HepG2 (cell line): ENCODE measurements around the gene C6orf62. TPM values are rescaled to one million over a fixed set of nuclear protein-coding genes. Genes with fewer than 3 reads are reported as not detected.
"Not testable (repeated sequence)": the region's sequence is repeated elsewhere in the genome, so short reads cannot be mapped to it uniquely, and the experiment has no call there.

ENCODE experiments used
- ATAC-seq: fragments of 200-7000 bp; cut with Tn5 transposase; 3 replicates; pipeline ENCODE4 v1.9.1; 2020; ENCODE audit warnings: mild to moderate bottlenecking, moderate library complexity
- BruUV-seq: library from RNA; stranded (reverse); fragments of 400-500 nt; replicated peaks from 2 replicates; lab custom pipeline; 2021; lab: Mats Ljungman, UMichigan
- CTCF ChIA-PET: fragments of 300-600 bp; formaldehyde crosslinking; extraction: SDS; loops from one replicate; lab custom pipeline; 2021; ENCODE audit warnings: low total read pairs, inconsistent platforms, low intra/inter-chr PET ratio; lab: Yijun Ruan, JAX
- POLR2A ChIA-PET: fragments of 350-600 bp; sonication (Branson Sonifier 250); formaldehyde crosslinking; loops from one replicate; lab custom pipeline; 2020; ENCODE audit warnings: antibody characterized with exemption, inconsistent platforms; lab: Yijun Ruan, JAX
- DNase-seq: peaks from one replicate; pipeline ENCODE4 v3.0.0-alpha.2; 2015; ENCODE audit warnings: low spot score
- FAIRE-seq: peaks from 3 replicates; lab custom pipeline; 2011; peaks lifted over from hg19 to GRCh38; lab: Jason Lieb, UNC
- H2AFZ ChIP-seq: one replicate; pipeline ENCODE4 v1.6.1; 2011; ENCODE audit warnings: low read length, inconsistent platforms
- H3K27ac ChIP-seq: fragments of 300-600 bp; 3 replicates; pipeline ENCODE4 v1.8.0; 2011; ENCODE audit warnings: mixed run types, mild to moderate bottlenecking, mixed read lengths, low read length, inconsistent platforms; ENCODE audit not compliant: insufficient read depth; ENCODE audit errors: extremely low read length
- H3K27me3 ChIP-seq, 2 experiments: fragments of 200-600 bp in 1 of 2; 2 replicates in 1 of 2; 3 replicates in 1 of 2; pipeline versions ENCODE4 v1.6.0 to v1.8.0; 2011; ENCODE audit warnings: low read length in 2 of 2, mild to moderate bottlenecking in 2 of 2, moderate library complexity in 2 of 2, inconsistent platforms in 1 of 2; ENCODE audit not compliant: insufficient read depth in 2 of 2, control insufficient read depth in 1 of 2
- H3K36me3 ChIP-seq, 2 experiments: fragments of 200-600 bp in 1 of 2; replicated peaks in 1 of 2; 2 replicates in 1 of 2; 3 replicates in 1 of 2; pipeline versions ENCODE4 v1.5.1 to v1.8.0; 2011; ENCODE audit warnings: low read length in 2 of 2, inconsistent platforms in 1 of 2; ENCODE audit not compliant: insufficient read depth in 2 of 2, control insufficient read depth in 1 of 2
- H3K4me1 ChIP-seq: 2 replicates; pipeline ENCODE4 v1.5.1; 2012; ENCODE audit warnings: low read length, inconsistent platforms; ENCODE audit not compliant: insufficient read depth
- H3K4me2 ChIP-seq: 2 replicates; pipeline ENCODE4 v1.6.0; 2011; ENCODE audit warnings: low read depth, low read length, inconsistent platforms
- H3K4me3 ChIP-seq, 3 experiments: fragments of 200-600 bp in 1 of 3; sonication (generic), shearing (Covaris generic) in 1 of 3; replicated peaks in 1 of 3; 2 replicates each; pipeline ENCODE4 v1.5.1; 2011 to 2016; ENCODE audit warnings: low read length in 3 of 3, inconsistent platforms in 2 of 3, low read depth in 2 of 3, mild to moderate bottlenecking in 2 of 3, control low read depth in 1 of 3, mixed read lengths in 1 of 3; ENCODE audit not compliant: insufficient read depth in 1 of 3
- H3K79me2 ChIP-seq: one replicate; pipeline ENCODE4 v1.6.1; 2011; ENCODE audit warnings: low read length, inconsistent platforms; ENCODE audit not compliant: insufficient read depth
- H3K9ac ChIP-seq: 2 replicates; pipeline ENCODE4 v1.6.0; 2011; ENCODE audit warnings: mild to moderate bottlenecking, low read depth, low read length, inconsistent platforms; ENCODE audit not compliant: insufficient read depth
- H3K9me3 ChIP-seq: 2 replicates; pipeline ENCODE4 v1.5.1; 2012; ENCODE audit warnings: mild to moderate bottlenecking, low read length
- H4K20me1 ChIP-seq: 2 replicates; pipeline ENCODE4 v1.6.0; 2011; ENCODE audit warnings: inconsistent platforms, mild to moderate bottlenecking, low read length, moderate library complexity; ENCODE audit not compliant: insufficient read depth
- DR1 ChIP-seq: sonication (generic); formaldehyde crosslinking; IDR thresholded peaks from 2 replicates; pipeline ENCODE4 v1.8.0; 2021; ENCODE audit warnings: mild to moderate bottlenecking, missing genetic modification reagents, inconsistent platforms
- FOXJ3 ChIP-seq: sonication (generic); formaldehyde crosslinking; IDR thresholded peaks from 2 replicates; pipeline ENCODE4 v1.4.0; 2020; ENCODE audit warnings: missing genetic modification reagents, mild to moderate bottlenecking, borderline replicate concordance
- TAF1 ChIP-seq: sonication (generic); formaldehyde crosslinking; IDR thresholded peaks from 2 replicates; pipeline ENCODE4 v1.4.0; 2020; ENCODE audit warnings: missing genetic modification reagents
- ZNF558 ChIP-seq: sonication (generic); formaldehyde crosslinking; IDR thresholded peaks from 2 replicates; pipeline ENCODE4 v1.9.0; 2022; ENCODE audit warnings: mild to moderate bottlenecking, missing genetic modification reagents, borderline replicate concordance
- ZSCAN25 ChIP-seq: sonication (generic); formaldehyde crosslinking; IDR thresholded peaks from 2 replicates; pipeline ENCODE4 v1.8.0; 2022; ENCODE audit warnings: mild to moderate bottlenecking, missing genetic modification reagents
- WGBS: methylation state at CpG from one replicate; pipeline ENCODE4 v1.1.6; 2017; ENCODE audit warnings: low lambda C conversion rate; 5-methylcytosine and 5-hydroxymethylcytosine counted together
- in situ Hi-C: cut with HindIII; loops from 2 replicates; pipeline ENCODE4 v1.10.0; 2017; ENCODE audit warnings: low pct_unique_long_range_greater_than_20kb; ENCODE audit not compliant: extremely low pct_ligation_motif_present
- intact Hi-C: fragments of 100-400 bp; cut with micrococcal nuclease; formaldehyde crosslinking; loops from one replicate; pipeline ENCODE4 v1.10.0; 2022; ENCODE audit not compliant: unreplicated experiment
- polyA plus RNA-seq, 8 experiments: library from polyadenylated mRNA; depleted of rRNA in 3 of 8; stranded (reverse) in 7 of 8; unstranded in 1 of 8; fragments of >200 nt; fragmentation: Illumina TruSeq in 4 of 8; extraction: Trizol in 4 of 8; gene quantifications; 2 replicates each; pipeline versions ENCODE4 v1.2.1 to v1.2.3, GENCODE V29; 2011 to 2016; ENCODE audit warnings: low read depth in 4 of 8, missing spikeins in 1 of 8, mixed read lengths in 1 of 8; ENCODE audit not compliant: insufficient read depth in 1 of 8
- total RNA-seq, 5 experiments: library from RNA; depleted of rRNA; stranded (reverse); fragments of >200 nt; fragmentation: Illumina TruSeq; extraction: Trizol; gene quantifications; 2 replicates each; pipeline ENCODE4 v1.2.3, GENCODE V29; 2016; ENCODE audit warnings: low read depth in 1 of 5

Gene C6orf62
- total and polyA plus RNA-seq, 2 of the 13 experiments (the other 11 are each of a cell fraction or from before 2014, with no cell fraction given), result 54.8 to 90.4 TPM

GRCh38 chr6:24672620-24673182 is 46.3 kb downstream of the C6orf62 start:
- no peak overlapping the region for H2AFZ ChIP-seq
- H3K4me1 ChIP-seq, result peaks cover 15% of the 10 kb centered on the region
- no peaks in the 10 kb centered on the region for H3K27me3 ChIP-seq
- DNase-seq, result no peak
- no peak for TF ChIP-seq DR1 (CRISPR knock-in tag)
- no peak for TF ChIP-seq ZSCAN25
- no peak for TF ChIP-seq TAF1 (CRISPR knock-in tag)
- no peak for TF ChIP-seq FOXJ3 (CRISPR knock-in tag)
- TF ChIP-seq ZNF558 (CRISPR knock-in tag), result no peak
- TF ChIP-seq, all 625 proteins: peak for 0
- intact Hi-C loops (no loop called here), in situ Hi-C loops (no loop called here)
- Histone ChIP-seq H4K20me1 (no peaks in the 10 kb centered on the region), H3K9me3 (peaks cover 36% of the 10 kb centered on the region), H3K36me3 (no peaks in the 10 kb centered on the region), H3K4me3 (no peak overlapping the region), H3K9ac (no peak overlapping the region), H3K27ac (no peak overlapping the region), H3K79me2 (peaks cover under 1% of the 10 kb centered on the region), H3K4me2 (no peak overlapping the region)
- ATAC-seq, result no peak
- 73% methylated on average over 6 of the region's 6 CpGs for WGBS
- ChIA-PET POLR2A (no interaction called here), CTCF (no interaction called here)
- BruUV-seq, result no TSS peak
- no peak for FAIRE-seq

- H3K27ac ChIP-seq, H3K79me2 ChIP-seq, in situ Hi-C loops, H2AFZ ChIP-seq, H3K27me3 ChIP-seq, H3K36me3 ChIP-seq, FAIRE-seq, BruUV-seq, DNase-seq, H3K4me2 ChIP-seq, CTCF ChIA-PET, ATAC-seq, H4K20me1 ChIP-seq, H3K9ac ChIP-seq, intact Hi-C loops, POLR2A ChIA-PET, H3K4me3 ChIP-seq: not testable (repeated sequence)
- WGBS, result 84% methylated on average over 4 of the region's 4 CpGs
- Histone ChIP-seq H3K4me1 (peaks cover 18% of the 10 kb centered on the region), H3K9me3 (peaks cover 36% of the 10 kb centered on the region)
Observed at GRCh38 chr6:24671077-24671476, 47.9 kb downstream of the C6orf62 start.

GRCh38 chr6:24670492-24670891 is 48.5 kb downstream of the C6orf62 start:
- H3K27me3 ChIP-seq, in situ Hi-C loops, FAIRE-seq, BruUV-seq, H3K4me3 ChIP-seq, H2AFZ ChIP-seq, H4K20me1 ChIP-seq, H3K9ac ChIP-seq, H3K36me3 ChIP-seq, H3K4me2 ChIP-seq, DNase-seq, ATAC-seq, intact Hi-C loops, CTCF ChIA-PET, H3K27ac ChIP-seq, POLR2A ChIA-PET: not testable (repeated sequence)
- Histone ChIP-seq H3K4me1 (peaks cover 20% of the 10 kb centered on the region), H3K9me3 (peaks cover 36% of the 10 kb centered on the region), H3K79me2 (peaks cover 15% of the 10 kb centered on the region)
